C4-2B (cell line): ENCODE data around the gene RABGGTA.

Source experiments
- ZFX ChIP-seq: fragments of 450-650 bp; IDR thresholded peaks from 2 replicates; pipeline ENCODE4 v1.6.1; 2017
- TF ChIP-seq, protein P1 (sequence below): fragments of 450-650 bp; conservative IDR thresholded peaks from 2 replicates; pipeline ENCODE4 v1.5.1; 2017; ENCODE audit warnings: mild to moderate bottlenecking

DNA sequence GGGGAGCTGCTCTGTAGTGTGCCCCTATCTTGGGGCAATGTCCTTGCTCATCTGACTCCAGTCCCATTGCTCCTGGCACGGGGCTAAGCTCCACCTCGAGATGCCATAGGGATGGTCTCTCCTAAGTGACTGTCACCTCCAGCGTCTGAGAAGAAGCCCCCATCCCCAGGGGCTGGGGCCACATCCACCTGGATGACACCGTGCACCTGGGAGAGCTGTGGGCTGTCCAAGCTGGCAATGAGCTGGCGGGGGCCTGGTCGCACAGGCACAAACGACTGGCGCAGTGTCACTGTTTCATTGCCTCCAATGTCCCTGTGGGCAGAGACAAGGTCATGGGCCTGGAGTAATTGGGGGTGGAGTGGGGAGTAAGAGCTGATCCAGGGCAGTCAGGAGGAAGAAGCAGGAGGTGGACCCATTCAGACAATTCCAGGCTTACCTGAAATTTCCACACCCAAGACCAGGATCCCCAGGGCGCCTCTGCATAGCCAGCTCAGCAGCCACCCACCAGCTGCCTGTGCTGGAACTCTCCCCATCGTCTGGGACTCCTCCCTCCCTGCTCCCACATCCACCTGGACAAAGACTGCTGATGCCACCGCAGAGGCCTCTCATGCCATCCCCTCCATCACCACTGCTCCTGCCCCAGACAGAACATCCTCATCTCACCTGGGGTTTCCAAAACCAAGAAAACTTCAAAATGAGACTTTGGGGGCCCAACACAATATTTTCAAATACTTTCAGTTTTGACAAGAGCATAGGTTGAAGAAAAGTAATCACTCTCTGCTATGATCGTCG is 22.0 kb downstream of the RABGGTA start:
- TF ChIP-seq, protein P1, sequence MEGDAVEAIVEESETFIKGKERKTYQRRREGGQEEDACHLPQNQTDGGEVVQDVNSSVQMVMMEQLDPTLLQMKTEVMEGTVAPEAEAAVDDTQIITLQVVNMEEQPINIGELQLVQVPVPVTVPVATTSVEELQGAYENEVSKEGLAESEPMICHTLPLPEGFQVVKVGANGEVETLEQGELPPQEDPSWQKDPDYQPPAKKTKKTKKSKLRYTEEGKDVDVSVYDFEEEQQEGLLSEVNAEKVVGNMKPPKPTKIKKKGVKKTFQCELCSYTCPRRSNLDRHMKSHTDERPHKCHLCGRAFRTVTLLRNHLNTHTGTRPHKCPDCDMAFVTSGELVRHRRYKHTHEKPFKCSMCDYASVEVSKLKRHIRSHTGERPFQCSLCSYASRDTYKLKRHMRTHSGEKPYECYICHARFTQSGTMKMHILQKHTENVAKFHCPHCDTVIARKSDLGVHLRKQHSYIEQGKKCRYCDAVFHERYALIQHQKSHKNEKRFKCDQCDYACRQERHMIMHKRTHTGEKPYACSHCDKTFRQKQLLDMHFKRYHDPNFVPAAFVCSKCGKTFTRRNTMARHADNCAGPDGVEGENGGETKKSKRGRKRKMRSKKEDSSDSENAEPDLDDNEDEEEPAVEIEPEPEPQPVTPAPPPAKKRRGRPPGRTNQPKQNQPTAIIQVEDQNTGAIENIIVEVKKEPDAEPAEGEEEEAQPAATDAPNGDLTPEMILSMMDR, result no peak
- no peak for TF ChIP-seq ZFX
